ENCODE measurements around the gene FMO1. TPM values are rescaled to one million over a fixed set of nuclear protein-coding genes. Genes with fewer than 3 reads are reported as not detected.

Gene FMO1
- total RNA-seq, 1 experiment from 2014 or later, result not detected

DNA sequence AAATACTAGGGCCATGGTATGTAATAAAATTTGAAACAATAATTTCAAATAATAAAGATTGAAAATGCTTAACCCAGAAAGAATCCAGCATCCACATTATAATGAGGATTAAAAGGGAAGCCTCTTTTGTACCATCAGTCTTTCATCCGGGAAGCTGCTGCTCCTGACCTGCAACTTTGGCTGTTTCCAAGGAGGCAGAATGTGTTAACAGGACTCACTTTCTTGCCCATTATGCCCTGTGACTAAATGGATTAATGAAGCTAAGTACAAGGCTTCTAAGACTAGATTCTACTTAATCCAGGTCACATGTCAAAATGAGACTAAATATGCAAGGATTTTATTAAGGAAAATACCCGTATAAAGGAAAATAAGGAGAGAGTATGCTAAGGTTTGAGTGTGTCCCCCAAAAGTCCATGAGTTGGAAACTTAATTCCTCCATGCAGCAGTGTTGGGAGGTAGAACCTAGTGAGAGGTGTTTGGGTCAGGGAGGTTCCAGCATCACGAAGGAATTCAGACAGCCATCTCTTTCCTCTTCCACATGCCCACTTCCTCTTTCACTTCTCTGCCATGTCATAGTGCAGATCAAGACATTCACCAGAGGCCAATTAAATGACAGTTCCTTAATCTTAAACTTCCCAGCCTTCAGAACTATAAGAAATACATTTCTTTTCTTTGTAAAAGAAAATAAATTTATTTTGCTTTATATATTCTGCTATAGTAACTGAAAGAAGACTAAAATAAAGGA lies 35.5 kb upstream of the FMO1 start:
- Mint-ChIP-seq H3K36me3 (ENCODE audit: insufficient read depth in 1 of 3, low read depth in 3 of 3) (peaks cover under 1 to 8% (median 3%) of the 10 kb centered on the region in 3 experiments; a peak in 4 of 7 replicates), H3K9me3 (peaks cover 4% of the 10 kb centered on the region in 2 experiments; a peak in 4 of 5 replicates), H3K27me3 (ENCODE audit: low read depth) (no peaks in the 10 kb centered on the region), H3K4me3 (no peak overlapping the region), H3K4me1 (peaks cover 38 to 43% of the 10 kb centered on the region in 2 experiments), H3K27ac (no peak overlapping the region)
- H3K9me3 ChIP-seq (ENCODE audit: control insufficient read depth, low read depth, low read length), result no peaks in the 10 kb centered on the region
- H3K4me1 ChIP-seq (ENCODE audit: insufficient read depth, low read length), result no peaks in the 10 kb centered on the region
- H3K14ac ChIP-seq (ENCODE audit: insufficient read depth, low read length), result no peak overlapping the region
- no peak overlapping the region for H3K9ac ChIP-seq (ENCODE audit: extremely low read depth, insufficient read length, low read length)
- H3K4ac ChIP-seq (ENCODE audit: low read depth, low read length), result no peak overlapping the region
- no peak overlapping the region for H2BK15ac ChIP-seq (ENCODE audit: low read depth, low read length)
- H3T11ph ChIP-seq (ENCODE audit: low read length), result no peak overlapping the region
- H3K56ac ChIP-seq (ENCODE audit: insufficient read length, low read depth, low read length), result no peak overlapping the region
- no peak overlapping the region for H3K4me2 ChIP-seq (ENCODE audit: insufficient read depth, insufficient read length, low read length)
- H4K8ac ChIP-seq (replicated peaks; ENCODE audit: insufficient read length, low read depth, low read length), result no peak overlapping the region
- H2BK12ac ChIP-seq (ENCODE audit: insufficient read length, low read depth, low read length), result no peak overlapping the region
- H3K27me3 ChIP-seq (ENCODE audit: insufficient read depth, low read length), result no peaks in the 10 kb centered on the region
- no CpG with 5 or more reads among the region's 3 CpGs for WGBS (ENCODE audit: extremely low coverage, insufficient read length, low lambda C conversion rate)
- no peaks in the 10 kb centered on the region for H3K79me1 ChIP-seq (ENCODE audit: insufficient read depth, low read depth, low read length, poor library complexity, severe bottlenecking)
- H2BK20ac ChIP-seq (ENCODE audit: low read depth, low read length, poor library complexity, severe bottlenecking), result no peak overlapping the region
- no peak for TF ChIP-seq CTCF (conservative IDR thresholded peaks at IDR 0.05)
- no peak overlapping the region for H2BK5ac ChIP-seq (ENCODE audit: insufficient read length, low read length)
- H3K23me2 ChIP-seq (ENCODE audit: insufficient read length, low read depth, low read length, poor library complexity, severe bottlenecking), result no peaks in the 10 kb centered on the region
- H2AFZ ChIP-seq (ENCODE audit: low read length), result no peak overlapping the region
- H2BK120ac ChIP-seq (ENCODE audit: low read depth, low read length, poor library complexity, severe bottlenecking), result no peak overlapping the region
- no peak overlapping the region for H3K23ac ChIP-seq (ENCODE audit: insufficient read length, low read depth, low read length)
- H4K5ac ChIP-seq (ENCODE audit: insufficient read length, low read depth, low read length), result no peak overlapping the region
- no peak for DNase-seq
- H3K27ac ChIP-seq (ENCODE audit: insufficient read length, low read depth, low read length), result no peak overlapping the region
- H4K91ac ChIP-seq (ENCODE audit: insufficient read length, low read depth, low read length), result no peak overlapping the region
- H4K20me1 ChIP-seq (ENCODE audit: control insufficient read depth, insufficient read depth, insufficient read length), result no peaks in the 10 kb centered on the region
- no peak overlapping the region for H2AK5ac ChIP-seq (ENCODE audit: insufficient read length, low read length)
- H3K18ac ChIP-seq (ENCODE audit: insufficient read length, low read depth, low read length), result no peak overlapping the region
- no peaks in the 10 kb centered on the region for H3K79me2 ChIP-seq (ENCODE audit: insufficient read depth, low read length)

All from H9 (cell line).